ENCODE data around the gene GABRG3. TPM values are rescaled to one million over a fixed set of nuclear protein-coding genes. Genes with fewer than 3 reads are reported as not detected.

GABRG3 gene
- total and polyA plus RNA-seq, 7 donors, result not detected

GRCh38 chr15:27574541-27575054, 603.6 kb downstream of the GABRG3 start:
- Histone ChIP-seq H3K27ac (no peak overlapping the region), H3K4me1 (no peaks in the 10 kb centered on the region), H3K27me3 (ENCODE audit: insufficient read depth in 3 of 3, low read length in 2 of 3) (no peaks in the 10 kb centered on the region), H3K36me3 (ENCODE audit: insufficient read depth in 1 of 2, low read depth in 1 of 2) (no peaks in the 10 kb centered on the region), H3K4me3 (no peak overlapping the region), H3K9me3 (no peaks in the 10 kb centered on the region)
- intact Hi-C loops (cut with DNase I), result no loop called here
- ATAC-seq (no peak), DNase-seq (no peak)
- no peak for TF ChIP-seq CTCF (IDR thresholded peaks at IDR 0.05)
- 85 to 92% (median 87%) methylated on average over 20 of the region's 20 CpGs for WGBS, 3 donors

DNA sequence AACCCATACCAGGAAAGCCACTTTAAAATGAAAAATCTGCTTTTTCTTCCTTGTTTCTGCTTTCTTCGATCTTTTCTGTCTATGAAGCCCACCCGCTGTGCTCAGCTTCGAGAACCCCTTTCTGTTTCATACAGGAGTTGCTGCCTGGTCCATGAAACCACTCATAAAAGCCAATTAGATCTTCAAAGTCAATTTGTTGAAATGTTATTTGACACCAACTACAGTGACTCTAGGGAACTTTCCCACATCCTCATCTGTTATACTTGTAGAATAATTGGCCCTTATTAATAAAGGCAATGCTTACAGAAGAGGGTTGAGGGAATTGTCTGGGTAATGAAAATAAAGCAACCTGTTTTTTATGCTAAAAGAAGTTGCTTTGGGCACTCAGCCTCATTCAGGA, 604.5 kb downstream of the GABRG3 start:
- Histone ChIP-seq H3K27ac (no peak overlapping the region), H3K36me3 (ENCODE audit: insufficient read depth in 1 of 2, low read depth in 1 of 2) (no peaks in the 10 kb centered on the region), H3K27me3 (ENCODE audit: insufficient read depth in 3 of 3, low read length in 2 of 3) (no peaks in the 10 kb centered on the region), H3K4me1 (no peaks in the 10 kb centered on the region), H3K9me3 (no peaks in the 10 kb centered on the region), H3K4me3 (no peak overlapping the region)
- DNase-seq (no peak), ATAC-seq (no peak)
- no peak for TF ChIP-seq CTCF (IDR thresholded peaks at IDR 0.05)
- WGBS, 3 donors, result 81 to 83% (median 83%) methylated on average over 3 of the region's 3 CpGs
- intact Hi-C loops (cut with DNase I), result no loop called here

GRCh38 chr15:27576576-27576975, 605.6 kb downstream of the GABRG3 start:
- ATAC-seq (no peak), DNase-seq (no peak)
- Histone ChIP-seq H3K27me3 (ENCODE audit: insufficient read depth in 3 of 3, low read length in 2 of 3) (no peaks in the 10 kb centered on the region), H3K9me3 (no peaks in the 10 kb centered on the region), H3K27ac (no peak overlapping the region), H3K4me3 (no peak overlapping the region), H3K4me1 (no peaks in the 10 kb centered on the region), H3K36me3 (ENCODE audit: insufficient read depth in 1 of 2, low read depth in 1 of 2) (no peaks in the 10 kb centered on the region)
- intact Hi-C loops (cut with DNase I), result no loop called here
- no peak for TF ChIP-seq CTCF (IDR thresholded peaks at IDR 0.05)
- WGBS, 3 donors, result 96 to 98% (median 98%) methylated on average over 1 of the region's 1 CpG

GRCh38 chr15:27579738-27580137, 608.8 kb downstream of the GABRG3 start:
- DNase-seq (no peak), ATAC-seq (no peak)
- no peak for TF ChIP-seq CTCF (IDR thresholded peaks at IDR 0.05)
- Histone ChIP-seq H3K27me3 (ENCODE audit: insufficient read depth in 3 of 3, low read length in 2 of 3) (no peaks in the 10 kb centered on the region), H3K9me3 (no peaks in the 10 kb centered on the region), H3K36me3 (ENCODE audit: insufficient read depth in 1 of 2, low read depth in 1 of 2) (no peaks in the 10 kb centered on the region), H3K4me1 (no peaks in the 10 kb centered on the region), H3K27ac (no peak overlapping the region), H3K4me3 (no peak overlapping the region)
- intact Hi-C loops (cut with DNase I), result no loop called here
- 92 to 96% (median 93%) methylated on average over 5 of the region's 5 CpGs for WGBS, 3 donors

- no peak for DNase-seq
- Histone ChIP-seq H3K27me3 (ENCODE audit: insufficient read depth in 3 of 3, low read length in 2 of 3) (no peaks in the 10 kb centered on the region), H3K36me3 (ENCODE audit: insufficient read depth in 1 of 2, low read depth in 1 of 2) (no peaks in the 10 kb centered on the region), H3K4me1 (no peaks in the 10 kb centered on the region), H3K27ac (no peak overlapping the region), H3K9me3 (no peaks in the 10 kb centered on the region), H3K4me3 (no peak overlapping the region)
- WGBS, 3 donors, result 39 to 44% (median 44%) methylated on average over 5 of the region's 5 CpGs
- intact Hi-C loops (cut with DNase I), result no loop called here
- no peak for TF ChIP-seq CTCF (IDR thresholded peaks at IDR 0.05)
- no peak for ATAC-seq
Measured at GRCh38 chr15:27582726-27583410, 611.9 kb downstream of the GABRG3 start.

Measured in psoas muscle (tissue), 8 donors.